NCI-H460 (cell line): ENCODE measurements around the gene CFAP77. TPM values are rescaled to one million over a fixed set of nuclear protein-coding genes. Genes with fewer than 3 reads are reported as not detected.

Source experiments
- DNase-seq: peaks from one replicate; pipeline ENCODE4 v3.0.0-alpha.2; 2016; ENCODE audit warnings: low read depth; ENCODE audit errors: extremely low read depth
- total RNA-seq: library from RNA; depleted of rRNA; stranded (reverse); fragments of >200 nt; shearing (Covaris generic); gene quantifications from 2 replicates; pipeline ENCODE4 v1.2.3, GENCODE V29; 2014

Gene CFAP77
- total RNA-seq, 1 experiment from 2014 or later, result not detected

DNA sequence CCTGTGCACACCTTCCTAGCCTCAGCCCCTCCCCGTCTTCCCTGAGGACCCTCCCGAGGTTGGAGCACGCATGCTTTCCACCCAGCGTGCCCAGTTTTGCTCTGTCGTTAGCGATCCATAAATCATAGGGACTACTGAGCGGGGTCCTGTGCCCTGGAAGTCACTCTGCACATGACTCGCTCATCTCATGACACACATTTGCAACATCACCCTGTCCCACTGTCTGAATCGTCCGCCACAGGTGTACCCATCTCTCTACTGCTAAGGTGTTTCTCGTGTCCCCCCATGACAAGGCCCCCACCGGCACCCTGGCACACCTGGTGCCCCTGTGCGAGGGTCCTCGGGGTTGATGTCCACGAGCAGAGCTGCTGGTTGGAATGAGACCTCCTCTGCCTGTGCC lies 103.4 kb downstream of the CFAP77 start:
- DNase-seq, result no peak

DNA sequence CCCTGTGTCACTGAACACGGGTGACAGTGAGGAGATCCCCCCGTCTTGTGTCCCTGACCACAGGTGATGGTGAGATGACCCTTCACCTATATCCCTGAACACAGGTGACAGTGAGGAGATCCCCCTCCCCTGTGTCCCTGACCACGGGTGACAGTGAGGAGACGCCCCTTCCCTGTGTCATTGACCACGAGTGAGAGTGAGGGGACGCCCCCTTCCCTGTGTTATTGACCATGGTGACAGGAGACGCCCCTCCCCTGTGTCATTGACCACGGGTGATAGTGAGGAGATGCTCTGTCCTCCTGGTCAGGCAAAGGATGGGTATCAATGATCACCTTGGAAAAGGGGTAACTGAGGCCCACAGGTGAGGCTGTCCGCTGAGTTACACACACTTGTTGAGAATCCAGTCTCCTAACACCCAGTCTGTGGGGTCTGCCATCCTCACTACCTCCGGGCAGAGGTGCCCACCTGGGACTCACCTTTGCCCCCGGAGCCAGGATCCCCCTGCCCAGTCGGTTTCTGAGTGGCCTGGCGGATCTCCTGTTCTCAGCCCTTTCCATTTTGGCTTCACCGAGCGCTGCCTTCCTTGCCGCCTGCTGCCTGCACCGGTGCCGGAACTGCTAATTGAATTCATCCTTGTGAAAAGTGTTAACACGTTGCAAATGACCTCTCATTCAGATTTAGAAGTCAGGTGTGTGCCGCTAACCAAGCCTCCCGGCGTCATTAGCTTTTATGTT lies 104.2 kb downstream of the CFAP77 start:
- DNase-seq, result no peak

DNA sequence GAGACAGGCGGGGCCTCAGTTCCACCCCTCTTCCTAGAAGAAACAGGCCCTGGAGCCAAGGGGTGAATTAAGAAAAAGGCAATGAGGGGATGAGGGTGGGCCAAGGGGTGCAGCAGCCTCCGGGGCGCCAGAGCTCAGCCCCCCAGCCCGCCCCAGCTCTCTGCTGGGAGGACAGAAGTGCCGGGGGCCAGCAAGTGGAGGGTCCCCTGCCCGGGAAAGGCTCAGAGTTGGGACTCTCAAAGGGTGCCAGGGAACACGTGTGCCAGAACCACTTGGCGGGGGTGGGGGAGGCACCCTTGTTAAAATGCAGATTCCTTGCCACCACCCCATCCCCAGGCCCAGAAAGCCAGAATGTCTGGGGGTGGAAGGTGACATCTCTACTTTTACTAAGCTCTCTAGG lies 104.8 kb downstream of the CFAP77 start:
- DNase-seq, result no peak

DNA sequence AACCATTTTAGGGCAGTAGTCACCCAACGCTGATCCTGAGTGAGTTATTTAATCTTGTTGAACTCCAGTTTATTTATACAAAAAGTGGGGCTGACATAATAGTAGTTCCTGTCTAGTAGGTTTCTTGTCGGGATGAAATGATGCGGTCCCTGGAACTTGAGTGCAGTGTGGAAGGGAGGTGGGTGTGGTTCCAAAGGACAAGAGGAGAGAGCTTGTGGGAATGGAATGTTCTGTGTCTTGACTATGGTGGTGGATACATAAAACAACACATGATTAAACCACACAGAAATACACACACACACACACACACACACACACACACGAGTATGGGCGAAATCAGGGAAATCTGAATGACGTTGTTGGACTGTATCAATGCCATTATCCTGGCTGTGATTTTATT lies 106.3 kb downstream of the CFAP77 start:
- DNase-seq, result no peak

DNA sequence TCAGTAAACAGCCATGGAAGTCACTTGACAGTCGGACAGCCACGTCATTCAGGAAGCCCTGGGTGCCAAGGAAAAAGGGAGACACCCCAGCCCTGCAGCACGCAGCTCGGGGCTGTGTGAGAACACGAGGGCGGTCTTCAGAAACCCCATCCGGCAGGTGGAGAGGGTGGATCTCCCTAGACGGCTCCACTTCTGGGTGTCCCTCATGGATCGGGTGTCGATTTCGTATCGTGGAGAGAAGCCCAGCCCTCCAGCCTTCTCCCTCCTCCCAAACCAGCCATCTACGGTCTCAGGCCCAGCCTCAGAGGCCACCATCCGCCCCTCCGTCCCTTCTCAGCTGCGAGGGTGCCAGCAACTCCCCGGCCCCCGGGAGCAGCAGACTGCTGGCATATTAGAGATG lies 106.9 kb downstream of the CFAP77 start:
- no peak for DNase-seq

DNA sequence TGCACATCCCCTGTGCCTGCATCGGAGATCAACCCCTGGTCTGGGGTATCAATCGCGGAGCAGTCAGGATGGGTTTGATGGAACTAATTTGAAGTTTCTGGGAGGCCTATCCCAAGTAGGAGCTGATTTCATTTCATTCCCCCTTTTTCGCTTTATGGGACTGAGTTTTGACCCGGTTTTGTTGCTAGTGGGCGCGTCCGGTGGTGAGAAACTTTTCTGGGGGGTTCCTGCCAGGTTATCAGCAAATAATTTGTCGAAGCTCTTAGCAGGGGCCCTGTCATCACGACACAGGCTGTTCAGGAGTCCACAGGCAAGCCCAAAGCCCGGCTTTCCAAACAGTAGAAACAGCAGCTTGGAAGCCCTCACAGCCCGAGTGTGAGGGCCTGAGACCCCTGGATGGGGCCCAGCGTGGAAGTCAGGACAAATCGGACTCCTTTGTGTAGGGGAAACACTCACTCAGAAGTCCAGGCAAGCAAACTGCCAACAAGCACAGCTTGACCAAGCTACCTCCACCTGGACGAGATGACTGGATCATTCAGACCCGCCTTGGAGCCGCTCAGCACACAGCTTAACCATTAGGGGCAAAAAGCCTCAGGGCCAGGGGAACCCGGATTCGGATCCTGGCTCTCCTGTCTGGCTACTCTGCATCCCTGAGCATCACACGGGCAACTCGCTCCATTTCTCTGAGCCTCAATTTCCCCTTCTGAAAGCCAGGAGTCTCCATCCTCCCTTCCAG lies 108.0 kb downstream of the CFAP77 start:
- no peak for DNase-seq

DNA sequence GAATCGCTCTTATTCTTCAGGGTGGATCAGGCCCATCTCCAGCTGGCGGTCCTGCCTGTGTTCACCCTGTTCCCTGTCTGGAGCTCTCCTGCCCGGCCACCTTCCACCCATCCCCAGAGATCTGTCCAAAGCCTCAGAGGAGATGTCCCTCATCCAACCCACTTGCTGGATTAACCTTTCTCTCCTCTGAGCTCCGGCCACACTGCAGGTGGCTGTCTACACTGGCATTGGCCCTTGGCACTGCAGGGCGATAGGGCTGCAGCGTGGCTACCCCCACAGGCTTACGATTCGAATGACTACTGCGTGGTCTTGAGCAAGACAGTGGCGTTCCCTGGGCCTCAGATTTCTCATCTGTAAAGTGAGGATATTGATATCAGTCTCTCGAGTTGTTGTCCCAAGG lies 108.6 kb downstream of the CFAP77 start:
- DNase-seq, result no peak

DNA sequence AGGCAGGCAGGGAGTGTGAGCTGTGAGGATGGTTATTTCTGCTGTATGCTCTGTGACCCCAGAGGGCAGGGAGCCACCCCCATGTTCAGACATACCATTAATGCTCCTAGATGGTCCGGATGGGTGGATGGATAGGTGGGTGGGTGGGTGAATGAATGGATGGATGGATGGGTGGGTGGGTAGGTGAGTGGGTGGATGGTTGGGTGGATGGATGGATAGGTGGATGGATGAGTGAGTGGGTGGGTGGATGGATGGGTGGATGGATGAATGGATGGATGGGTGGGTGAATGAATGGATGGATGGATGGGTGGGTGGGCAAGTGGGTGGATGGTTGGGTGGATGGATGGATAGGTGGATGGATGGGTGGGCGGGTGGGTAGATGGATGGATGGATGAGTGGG lies 109.0 kb downstream of the CFAP77 start:
- DNase-seq, result no peak

DNA sequence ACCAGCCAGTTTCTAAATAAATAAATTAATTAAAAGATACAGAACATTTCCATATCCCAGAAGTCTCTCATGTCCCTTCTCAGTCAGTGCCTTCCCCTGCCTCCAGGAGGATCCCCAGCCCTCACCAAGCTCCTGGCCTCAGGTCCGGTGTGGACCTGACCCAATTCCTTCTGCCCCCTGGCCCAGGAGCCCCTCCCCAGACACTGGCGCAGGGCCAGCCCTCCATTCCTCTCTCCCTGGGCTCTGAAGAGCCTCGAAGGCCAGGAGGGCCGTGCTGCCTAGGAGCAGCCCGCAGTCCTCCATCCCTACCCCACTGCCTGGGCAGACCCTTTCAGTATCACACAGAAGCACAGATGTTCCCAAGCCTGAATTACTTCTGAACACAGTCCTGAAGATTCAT lies 110.6 kb downstream of the CFAP77 start:
- no peak for DNase-seq

DNA sequence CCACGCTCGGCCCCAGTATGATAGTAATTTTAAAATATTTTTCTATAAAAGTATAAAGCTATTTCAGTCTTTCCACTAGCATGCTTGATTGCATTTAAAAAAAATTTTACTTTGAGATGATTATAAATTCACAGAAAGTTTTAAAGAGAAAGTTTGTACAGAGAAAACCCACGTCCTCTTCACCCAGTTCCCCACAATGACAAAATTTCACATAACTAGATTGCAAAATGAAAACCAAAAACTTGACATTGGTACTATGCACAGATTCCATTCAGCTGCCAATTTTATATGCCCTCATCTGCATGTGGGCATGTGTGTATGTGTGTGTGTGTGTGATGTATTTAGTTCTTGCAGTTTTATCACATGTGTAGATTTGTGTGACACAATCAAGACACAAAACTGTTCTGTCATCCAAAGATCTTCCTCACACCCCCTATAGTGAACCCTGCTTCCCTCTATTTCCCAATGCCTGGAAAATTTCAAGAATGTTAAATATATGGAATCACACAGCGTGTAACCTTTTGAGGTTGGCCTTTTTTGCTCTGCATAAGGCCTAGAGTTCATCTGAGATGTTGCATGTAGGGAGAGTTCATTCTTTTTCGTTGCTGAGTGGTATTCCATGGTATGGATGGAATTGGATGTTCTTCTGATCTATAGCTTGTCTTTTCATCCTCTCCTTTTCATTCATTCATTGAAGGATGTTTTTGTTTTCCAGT lies 115.5 kb downstream of the CFAP77 start:
- DNase-seq, result no peak

DNA sequence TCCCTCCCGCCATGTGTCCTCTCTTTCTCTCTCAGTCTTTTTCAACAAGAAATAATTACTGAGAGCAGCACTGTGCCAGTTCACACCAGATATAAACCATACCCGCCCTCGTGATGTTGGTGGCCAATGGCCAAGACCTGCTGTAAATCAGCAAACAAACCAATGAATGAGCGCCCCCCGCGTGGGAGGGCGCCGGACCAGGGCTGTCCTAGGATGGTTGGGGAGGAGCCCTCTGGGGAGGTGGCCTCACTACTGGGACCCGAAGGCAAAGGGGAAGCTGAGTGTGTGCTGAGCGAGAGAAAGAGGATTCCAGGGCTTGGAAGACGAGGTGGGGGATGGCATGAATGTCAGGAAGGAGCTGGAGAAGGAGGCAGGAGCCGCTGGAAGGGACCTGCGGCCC lies 121.2 kb downstream of the CFAP77 start:
- DNase-seq, result no peak

DNA sequence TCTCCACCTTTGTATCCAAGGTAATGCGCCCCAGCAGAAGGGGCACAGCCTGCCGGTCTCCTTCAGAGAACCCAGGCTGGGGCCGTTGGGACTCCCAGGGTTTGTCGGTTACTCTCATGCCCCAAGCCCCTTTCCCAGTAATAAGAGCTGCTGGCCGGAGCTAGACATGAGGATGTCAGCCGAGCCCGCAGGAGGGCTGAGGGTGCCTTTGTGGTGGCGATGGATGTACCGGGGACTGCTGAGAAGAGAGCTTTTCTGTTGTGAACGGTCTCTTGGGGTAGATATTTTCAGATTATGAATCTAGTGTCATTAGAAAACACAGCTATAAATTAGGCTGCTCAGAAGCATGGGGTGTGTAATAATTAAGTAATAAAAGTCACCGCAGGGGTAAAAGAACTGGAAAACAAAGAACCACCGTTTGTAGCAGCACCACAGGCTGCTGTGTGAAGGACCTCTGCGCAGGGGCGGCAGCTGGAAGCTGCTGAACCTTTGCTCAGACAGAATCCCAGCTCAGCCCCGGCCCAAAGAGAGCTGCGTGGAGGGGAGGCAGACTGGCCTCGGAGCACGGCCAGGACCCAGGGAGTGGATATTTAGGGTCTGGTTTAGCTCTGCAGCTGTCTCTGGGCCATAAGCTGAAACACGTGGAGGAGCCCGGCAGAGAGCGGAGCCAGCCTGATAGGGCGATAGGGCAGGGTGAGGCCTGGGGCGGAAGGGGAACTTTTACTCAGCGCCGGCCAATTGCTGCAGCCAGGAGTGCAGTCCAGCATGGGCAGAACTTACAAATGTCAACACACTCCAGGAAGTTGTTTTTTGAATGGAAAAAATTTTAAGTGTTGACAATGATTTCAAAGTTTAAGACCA lies 121.9 kb downstream of the CFAP77 start:
- no peak for DNase-seq

DNA sequence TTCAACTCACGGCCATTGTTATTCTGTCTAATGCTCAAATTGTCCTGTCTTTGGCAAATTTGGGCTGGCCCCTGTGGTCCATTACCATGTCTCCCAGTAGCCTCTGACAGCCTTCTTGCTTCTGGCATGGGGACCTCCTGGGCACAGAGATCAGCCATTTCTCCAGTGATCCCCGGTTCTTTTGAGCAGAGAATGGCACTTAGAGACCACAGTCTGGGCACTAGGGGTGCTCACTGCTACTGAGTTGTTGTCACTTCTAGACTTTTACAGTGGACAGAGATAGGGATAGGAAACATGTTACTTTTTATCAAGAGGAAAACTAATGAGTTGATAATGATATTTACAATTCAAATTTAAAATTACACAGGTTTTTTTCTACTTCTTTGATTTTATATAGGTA lies 124.8 kb downstream of the CFAP77 start:
- DNase-seq, result no peak

DNA sequence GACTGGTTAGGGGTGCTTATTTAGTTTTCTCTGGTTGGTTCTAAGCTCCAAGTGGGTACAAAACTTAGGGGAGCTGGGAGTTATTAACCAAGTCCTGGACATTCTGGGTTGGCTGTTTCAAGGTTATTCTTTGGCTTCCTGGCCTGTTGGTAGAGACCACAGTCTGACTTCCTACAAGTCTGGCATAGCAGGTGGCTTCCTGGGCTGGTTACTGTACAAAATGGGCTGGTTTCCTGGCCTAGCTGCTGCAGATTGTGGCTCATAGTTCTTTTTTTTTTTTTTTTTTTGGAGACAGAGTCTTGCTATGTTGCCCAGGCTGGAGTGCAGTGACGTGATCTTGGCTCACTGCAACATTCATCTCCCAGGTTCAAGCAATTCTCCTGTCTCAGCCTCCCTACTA lies 126.1 kb downstream of the CFAP77 start:
- no peak for DNase-seq

DNA sequence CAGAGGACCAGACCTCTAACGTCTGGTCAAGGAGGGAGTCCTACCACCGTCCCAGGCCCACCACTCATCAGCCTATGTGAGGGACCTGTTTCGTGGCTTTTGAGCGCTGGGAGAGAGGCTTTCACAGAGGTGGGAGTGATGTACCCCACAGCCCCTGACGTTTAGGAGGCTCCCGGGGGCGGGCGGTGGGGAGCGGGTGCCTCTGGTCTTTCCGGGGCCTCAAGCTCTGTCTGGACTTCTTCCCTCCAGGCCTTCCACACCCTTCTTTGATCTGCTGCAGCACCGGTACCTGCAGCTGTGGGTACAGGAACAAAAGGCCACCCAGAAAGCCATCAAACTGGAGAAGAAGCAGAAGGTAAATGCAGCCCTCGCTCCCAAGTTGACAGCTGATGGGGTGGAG lies 127.3 kb downstream of the CFAP77 start:
- no peak for DNase-seq

DNA sequence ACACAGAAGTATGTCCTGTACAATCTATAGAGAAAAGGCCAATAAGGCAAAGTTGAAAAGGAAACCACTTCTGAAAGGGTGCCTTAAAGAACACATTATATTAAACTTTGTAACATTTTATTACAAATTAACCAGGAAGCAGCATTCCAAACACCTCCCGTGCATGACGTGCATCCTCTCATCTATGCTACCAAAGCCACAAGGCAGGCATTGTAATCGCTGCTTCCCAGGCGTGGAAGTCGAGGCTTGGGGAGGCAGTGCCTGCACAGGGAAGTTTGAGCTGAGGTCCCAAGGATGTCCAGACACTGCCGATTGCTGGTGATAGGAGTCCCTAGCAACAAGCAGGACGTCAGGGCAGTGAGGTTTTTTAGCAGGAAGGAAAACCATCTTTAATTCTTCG lies 128.1 kb downstream of the CFAP77 start:
- no peak for DNase-seq

DNA sequence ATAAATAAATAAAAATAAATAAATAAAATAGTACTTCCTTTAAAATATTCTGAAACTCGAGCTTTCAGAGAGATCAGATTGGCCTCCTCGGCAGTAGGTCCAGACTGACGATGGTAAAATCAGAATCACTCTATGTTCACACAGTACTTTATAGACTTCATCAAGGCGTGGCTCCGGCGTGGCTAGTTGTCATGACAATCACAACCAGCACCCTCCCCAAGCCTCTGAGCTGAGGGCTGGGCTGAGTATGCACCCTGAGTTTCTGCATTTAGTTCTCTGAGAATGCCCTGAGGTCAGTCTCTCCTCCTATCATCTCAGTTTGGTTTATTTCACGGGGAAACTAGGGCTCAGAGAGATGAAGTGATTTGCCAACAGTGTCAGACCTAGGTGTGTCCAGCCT lies 129.1 kb downstream of the CFAP77 start:
- DNase-seq, result no peak

DNA sequence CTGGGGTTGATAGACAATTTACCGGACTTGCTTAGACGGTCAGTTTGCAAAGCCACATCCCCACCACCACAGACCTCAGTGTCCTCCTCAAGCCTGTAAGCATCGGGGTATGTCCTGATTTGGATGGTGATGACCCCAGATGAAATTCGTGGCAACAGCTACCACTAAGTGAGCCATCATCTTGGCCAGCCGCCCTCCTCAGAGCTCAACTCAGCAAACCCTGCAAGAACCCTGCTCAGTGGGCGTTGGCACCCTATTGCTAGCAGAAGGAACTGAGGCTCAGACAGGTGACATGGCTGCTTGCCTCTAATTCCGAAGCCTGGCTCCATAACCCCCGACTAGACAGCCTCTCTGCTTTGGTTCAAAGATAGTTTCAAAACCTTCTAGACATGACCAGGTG lies 131.0 kb downstream of the CFAP77 start:
- no peak for DNase-seq

DNA sequence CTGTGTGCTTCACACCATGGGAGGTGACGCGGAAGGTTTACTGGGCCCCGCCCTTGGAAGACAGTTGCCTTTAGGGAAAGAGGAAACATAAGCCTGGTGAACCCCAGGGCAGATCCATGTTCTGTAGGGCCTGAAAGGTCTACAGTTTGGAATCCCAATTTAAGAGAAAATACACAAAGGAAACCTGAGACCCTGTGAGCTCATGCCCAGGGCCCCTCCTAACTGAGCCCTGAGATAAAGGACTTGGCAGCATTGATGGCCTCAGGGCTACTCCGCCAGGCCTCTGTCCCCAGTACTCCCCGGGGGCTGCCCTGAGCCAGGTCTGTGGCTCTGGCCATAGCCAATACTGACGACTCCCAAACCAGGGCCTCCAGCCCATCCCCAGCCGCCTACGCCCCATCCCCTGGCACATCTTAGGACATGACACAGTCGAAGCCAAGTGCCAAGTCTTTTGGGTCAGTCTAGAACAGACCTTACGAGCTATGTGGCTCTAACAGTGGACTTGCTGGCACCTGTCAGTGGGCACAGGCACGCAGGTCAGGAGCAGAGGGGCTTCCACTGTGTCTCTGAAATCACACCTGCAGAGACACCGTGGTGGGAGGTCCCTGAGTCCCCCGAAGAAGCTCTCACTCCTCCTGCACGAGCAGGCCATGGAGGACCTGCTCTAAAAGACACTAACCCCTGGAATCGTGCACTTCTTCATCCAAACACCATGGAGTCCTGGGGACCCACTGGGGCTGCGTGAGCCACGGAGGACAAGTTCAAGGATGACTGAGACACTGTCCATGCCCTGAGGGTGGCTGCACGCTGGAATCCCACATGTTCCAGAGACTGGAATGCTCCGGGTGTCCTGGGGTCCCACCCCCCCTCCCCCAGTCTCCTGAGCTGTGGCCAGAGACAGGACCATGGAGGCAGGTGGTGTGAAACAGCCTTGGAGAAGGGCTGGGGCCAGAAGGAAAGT lies 132.1 kb downstream of the CFAP77 start:
- DNase-seq, result no peak

DNA sequence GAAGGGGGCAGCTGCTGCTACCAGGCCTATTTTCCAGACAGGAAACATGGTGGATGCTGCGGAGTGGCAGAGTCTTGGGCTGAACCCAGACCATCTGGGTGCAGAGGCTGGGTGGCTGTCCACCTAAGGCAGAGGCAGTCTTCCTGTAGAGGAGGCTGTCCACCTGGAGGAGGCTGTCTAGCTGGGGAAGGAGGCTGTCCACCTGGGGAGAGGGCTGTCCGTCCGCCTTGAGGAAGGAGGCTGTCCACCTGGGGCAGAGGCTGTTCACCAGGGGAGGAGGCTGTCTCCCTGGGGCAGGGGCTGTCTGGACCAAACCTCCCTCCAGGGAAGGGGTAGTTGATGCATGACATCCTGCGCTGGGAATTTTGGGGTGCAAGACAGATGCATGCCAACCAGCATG lies 133.2 kb downstream of the CFAP77 start:
- DNase-seq, result no peak
